Peyer's patch (tissue), 4 donors: ENCODE measurements around the gene IL22RA1.

Experiments used
- CTCF ChIP-seq, 6 experiments: fragments of 450-650 bp in 4 of 6; fragments of 200-600 bp in 2 of 6; sonication (generic) in 1 of 6; IDR thresholded peaks; one replicate each; pipeline ENCODE4 v1.5.1; 2017 to 2019; ENCODE audit warnings: antibody characterized with exemption in 6 of 6, mild to moderate bottlenecking in 3 of 6, moderate library complexity in 1 of 6
- POLR2A ChIP-seq, 2 donors: fragments of 450-650 bp; IDR thresholded peaks; one replicate each; pipeline ENCODE4 v1.5.1; 2017; ENCODE audit warnings: antibody characterized with exemption in 2 of 2, mild to moderate bottlenecking in 2 of 2, moderate library complexity in 2 of 2

- TF ChIP-seq CTCF (IDR thresholded peaks at IDR 0.05) (no peak), POLR2A (IDR thresholded peaks at IDR 0.05) (no peak)
Observed at GRCh38 chr1:24085007-24085406, 57.9 kb downstream of the IL22RA1 start.
